ENCODE data around the gene NETO2. TPM values are rescaled to one million over a fixed set of nuclear protein-coding genes. Genes with fewer than 3 reads are reported as not detected.

Gene NETO2
- total RNA-seq, 2 donors from 2014 or later, result 3.8 to 5.0 TPM

DNA sequence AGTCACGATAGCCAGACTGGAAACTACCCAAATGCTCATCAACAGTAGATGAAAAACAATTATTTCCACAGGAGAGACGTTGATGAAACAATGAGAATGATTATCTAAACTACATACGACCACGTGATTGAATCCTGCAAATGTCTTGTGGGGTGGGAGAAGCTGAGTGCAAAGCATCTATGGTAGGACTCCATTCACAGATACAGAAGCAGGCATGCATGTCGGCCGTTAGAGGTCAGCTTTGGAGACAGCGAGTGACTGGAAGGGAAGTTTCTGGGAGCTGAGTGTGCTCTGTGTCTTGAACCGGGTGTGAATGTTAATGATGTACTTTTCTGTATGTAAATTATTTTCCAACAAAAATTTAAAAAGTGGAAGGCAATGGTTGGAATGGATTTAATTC is 98.7 kb downstream of the NETO2 start:
- Mint-ChIP-seq H3K4me3 (no peak overlapping the region), H3K36me3 (ENCODE audit: insufficient read depth in 2 of 2) (no peaks in the 10 kb centered on the region), H3K27ac (peak overlapping the region; percentile 38), H3K4me1 (ENCODE audit: low read depth) (peaks cover 10% of the 10 kb centered on the region), H3K27me3 (ENCODE audit: low read depth) (no peaks in the 10 kb centered on the region), H3K9me3 (no peaks in the 10 kb centered on the region)
- ATAC-seq (replicated peaks in 1 of 2) (no peak), DNase-seq (no peak)

DNA sequence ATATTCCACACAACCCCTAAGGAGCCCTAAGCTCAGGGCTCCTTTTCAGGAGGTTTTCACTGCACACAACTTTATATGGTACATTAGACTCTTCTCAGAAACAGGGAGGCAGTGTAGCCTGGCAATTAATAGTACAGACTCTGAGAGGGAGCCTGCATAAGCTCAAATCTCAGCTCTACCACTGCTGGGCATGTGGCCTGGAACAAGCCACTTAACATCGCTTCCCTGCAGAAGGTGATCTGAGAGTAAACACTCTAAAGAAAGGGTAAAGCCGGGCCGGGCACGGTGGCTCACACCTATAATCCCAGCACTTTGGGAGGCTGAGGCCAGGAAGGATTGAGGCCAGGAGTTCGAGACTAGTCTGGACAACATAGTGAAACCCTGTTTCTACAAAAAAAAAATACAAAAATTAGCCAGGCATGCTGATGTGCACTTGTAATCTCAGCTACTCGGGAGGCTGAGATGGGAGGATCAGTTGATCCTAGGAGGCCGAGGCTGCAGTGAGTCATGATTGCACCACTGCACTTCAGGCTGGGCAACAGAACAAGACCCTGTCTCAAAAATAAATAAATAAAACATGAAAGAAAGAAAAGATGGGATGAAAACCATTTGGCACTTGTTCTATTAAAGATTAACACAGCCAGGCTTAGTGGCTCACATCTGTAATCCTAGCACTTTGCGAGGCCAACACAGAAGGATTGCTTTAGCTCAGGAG is 99.6 kb downstream of the NETO2 start:
- DNase-seq, result no peak
- H3K27me3 Mint-ChIP-seq (ENCODE audit: low read depth), result peaks cover 8% of the 10 kb centered on the region
- no peak for ATAC-seq (replicated peaks in 1 of 2)

GRCh38 chr16:47043200-47043599 is 100.5 kb downstream of the NETO2 start:
- Mint-ChIP-seq H3K9me3 (no peaks in the 10 kb centered on the region), H3K27me3 (ENCODE audit: low read depth) (peaks cover 10% of the 10 kb centered on the region), H3K4me3 (no peak overlapping the region), H3K27ac (no peak overlapping the region), H3K36me3 (ENCODE audit: insufficient read depth in 2 of 2) (no peaks in the 10 kb centered on the region), H3K4me1 (ENCODE audit: low read depth) (peaks cover 10% of the 10 kb centered on the region)
- ATAC-seq (replicated peaks in 1 of 2) (no peak), DNase-seq (no peak)

More for the DNA sequence above, 99.6 kb downstream of the NETO2 start:
- Mint-ChIP-seq H3K36me3 (ENCODE audit: insufficient read depth in 2 of 2) (no peaks in the 10 kb centered on the region), H3K4me1 (ENCODE audit: low read depth) (peaks cover 10% of the 10 kb centered on the region), H3K27ac (no peak overlapping the region), H3K9me3 (no peaks in the 10 kb centered on the region), H3K4me3 (no peak overlapping the region)

GRCh38 chr16:47037746-47038458 is 105.8 kb downstream of the NETO2 start:
- H3K36me3 Mint-ChIP-seq (ENCODE audit: insufficient read depth in 2 of 2), result no peaks in the 10 kb centered on the region
- H3K27me3 Mint-ChIP-seq (ENCODE audit: low read depth), result peaks cover 20% of the 10 kb centered on the region
- DNase-seq (peak; percentile 91 to 94), ATAC-seq (replicated peaks in 1 of 2) (peak; percentile 97 to 98)
- no peaks in the 10 kb centered on the region for H3K9me3 Mint-ChIP-seq
- H3K27ac Mint-ChIP-seq, result no peak overlapping the region
- no peaks in the 10 kb centered on the region for H3K4me1 Mint-ChIP-seq (ENCODE audit: low read depth)
- peak overlapping the region; percentile 82 for H3K4me3 Mint-ChIP-seq

DNA sequence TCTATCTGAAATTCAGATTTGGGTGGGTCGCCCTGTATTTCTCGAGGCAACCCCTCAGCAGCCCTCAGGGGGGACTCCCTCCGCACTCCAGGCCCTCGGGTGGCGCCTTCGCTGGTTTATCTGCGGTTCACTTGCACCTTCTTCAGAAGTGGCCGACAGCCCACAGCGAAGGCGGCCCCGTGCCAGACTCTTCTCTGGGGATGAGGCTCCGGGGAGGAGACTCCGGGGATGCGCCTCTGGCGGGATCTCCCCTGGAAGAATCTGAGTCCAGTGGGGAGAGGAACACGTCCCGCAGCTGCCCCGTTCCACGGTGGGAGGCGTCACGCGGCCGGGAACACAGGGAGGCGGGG is 106.4 kb downstream of the NETO2 start:
- no peaks in the 10 kb centered on the region for H3K4me1 Mint-ChIP-seq (ENCODE audit: low read depth)
- DNase-seq (peak in 1 of 2 donors; percentile 46), ATAC-seq (replicated peaks in 1 of 2) (peak; percentile 47 to 61)
- peaks cover 20% of the 10 kb centered on the region for H3K27me3 Mint-ChIP-seq (ENCODE audit: low read depth)
- H3K4me3 Mint-ChIP-seq, result peak overlapping the region; percentile 82
- no peak overlapping the region for H3K27ac Mint-ChIP-seq
- H3K36me3 Mint-ChIP-seq (ENCODE audit: insufficient read depth in 2 of 2), result no peaks in the 10 kb centered on the region
- no peaks in the 10 kb centered on the region for H3K9me3 Mint-ChIP-seq

DNA sequence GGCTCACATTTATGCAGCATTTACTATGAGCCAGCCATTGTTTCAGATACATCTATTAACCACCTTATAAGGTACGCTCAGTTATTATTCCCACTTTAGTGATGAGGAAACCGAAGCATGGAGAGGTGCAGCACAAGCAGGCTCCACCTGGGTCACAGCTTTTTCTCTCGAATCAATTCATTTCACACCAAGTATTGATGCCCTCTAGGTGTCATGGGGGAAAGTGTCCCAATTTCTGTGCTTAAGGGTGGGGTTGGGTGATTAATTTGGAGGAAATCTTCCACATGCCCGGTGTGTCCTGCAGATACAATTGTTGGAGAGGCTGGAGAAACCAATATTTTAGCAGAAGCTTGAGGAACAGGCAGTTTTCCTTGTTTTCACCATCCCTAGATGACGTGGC is 107.5 kb downstream of the NETO2 start:
- H3K4me1 Mint-ChIP-seq (ENCODE audit: low read depth), result no peaks in the 10 kb centered on the region
- no peak overlapping the region for H3K4me3 Mint-ChIP-seq
- no peak for DNase-seq
- H3K27ac Mint-ChIP-seq, result no peak overlapping the region
- H3K27me3 Mint-ChIP-seq (ENCODE audit: low read depth), result peaks cover 20% of the 10 kb centered on the region
- H3K36me3 Mint-ChIP-seq (ENCODE audit: insufficient read depth in 2 of 2), result no peaks in the 10 kb centered on the region
- H3K9me3 Mint-ChIP-seq, result no peaks in the 10 kb centered on the region
- no peak for ATAC-seq (replicated peaks in 1 of 2)

- no peaks in the 10 kb centered on the region for H3K36me3 Mint-ChIP-seq (ENCODE audit: insufficient read depth in 2 of 2)
- ATAC-seq (replicated peaks in 1 of 2), result no peak
- peaks cover 20% of the 10 kb centered on the region for H3K27me3 Mint-ChIP-seq (ENCODE audit: low read depth)
- H3K4me1 Mint-ChIP-seq (ENCODE audit: low read depth), result no peaks in the 10 kb centered on the region
- no peak overlapping the region for H3K27ac Mint-ChIP-seq
- no peaks in the 10 kb centered on the region for H3K9me3 Mint-ChIP-seq
- no peak for DNase-seq
- H3K4me3 Mint-ChIP-seq, result no peak overlapping the region
Measured at GRCh38 chr16:47035436-47035835, 108.3 kb downstream of the NETO2 start.

GRCh38 chr16:47034455-47034854 is 109.3 kb downstream of the NETO2 start:
- Mint-ChIP-seq H3K4me1 (ENCODE audit: low read depth) (no peaks in the 10 kb centered on the region), H3K4me3 (no peak overlapping the region), H3K27ac (no peak overlapping the region), H3K36me3 (ENCODE audit: insufficient read depth in 2 of 2) (no peaks in the 10 kb centered on the region), H3K9me3 (no peaks in the 10 kb centered on the region), H3K27me3 (ENCODE audit: low read depth) (peaks cover 15% of the 10 kb centered on the region)
- DNase-seq, result no peak
- ATAC-seq (replicated peaks in 1 of 2), result no peak

DNA sequence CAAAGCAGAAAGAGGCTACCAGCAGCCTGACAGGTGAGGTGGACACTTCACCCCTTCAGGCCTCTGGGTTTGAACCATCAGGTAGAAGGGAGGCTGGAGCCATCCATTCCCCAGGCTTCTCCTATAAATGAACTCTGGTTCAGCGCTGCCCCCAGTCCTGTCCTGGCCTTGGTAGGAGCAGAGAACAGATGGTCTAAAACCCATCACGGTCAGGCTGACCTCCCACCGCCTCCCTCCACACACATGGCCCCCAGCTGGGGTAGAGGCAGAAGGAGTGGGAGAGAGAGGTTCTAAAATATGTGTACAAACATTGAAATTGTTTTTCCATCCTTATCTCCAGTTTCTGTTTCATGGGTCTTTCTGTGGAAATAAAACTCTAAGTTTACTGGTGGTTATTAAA is 110.6 kb downstream of the NETO2 start:
- Mint-ChIP-seq H3K27me3 (ENCODE audit: low read depth) (peaks cover 9% of the 10 kb centered on the region), H3K36me3 (ENCODE audit: insufficient read depth in 2 of 2) (no peaks in the 10 kb centered on the region), H3K9me3 (no peaks in the 10 kb centered on the region), H3K4me3 (no peak overlapping the region), H3K4me1 (ENCODE audit: low read depth) (no peaks in the 10 kb centered on the region), H3K27ac (no peak overlapping the region)
- DNase-seq (no peak), ATAC-seq (replicated peaks in 1 of 2) (no peak)

- no peak for ATAC-seq (replicated peaks in 1 of 2)
- Mint-ChIP-seq H3K4me1 (ENCODE audit: low read depth) (no peaks in the 10 kb centered on the region), H3K9me3 (no peaks in the 10 kb centered on the region), H3K27ac (no peak overlapping the region), H3K36me3 (ENCODE audit: insufficient read depth in 2 of 2) (no peaks in the 10 kb centered on the region), H3K4me3 (no peak overlapping the region), H3K27me3 (ENCODE audit: low read depth) (no peaks in the 10 kb centered on the region)
- DNase-seq, result no peak
Measured at GRCh38 chr16:47029724-47030123, 114.0 kb downstream of the NETO2 start.

DNA sequence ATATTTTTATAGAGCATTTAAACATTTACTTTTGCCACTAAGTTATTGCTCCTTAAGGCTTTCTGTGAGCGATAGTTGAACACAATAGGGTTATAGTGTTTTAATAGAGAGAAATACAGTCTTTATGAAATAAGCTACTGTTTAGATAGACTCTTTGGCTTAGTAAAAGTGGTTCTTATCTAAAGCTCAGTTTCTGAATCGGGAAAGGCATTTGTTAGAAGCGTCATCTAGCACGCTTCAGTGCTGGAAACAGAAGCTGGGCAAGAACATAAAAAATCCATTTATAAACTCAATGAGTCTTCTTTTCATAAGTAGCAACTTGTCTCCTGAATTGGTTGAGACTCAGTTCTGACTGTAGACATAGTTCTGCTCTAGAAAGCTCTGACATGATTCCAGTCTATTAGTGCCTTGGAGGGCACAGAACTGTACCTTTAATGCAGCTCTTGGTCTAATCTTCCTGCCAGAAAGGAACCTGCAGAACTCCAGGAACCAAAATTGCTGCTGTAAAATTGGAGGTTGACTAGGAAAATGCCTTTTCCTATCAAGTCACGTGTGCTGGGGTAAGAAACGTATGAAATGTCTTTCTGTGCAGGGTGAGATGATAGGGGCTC is 114.9 kb downstream of the NETO2 start:
- DNase-seq (no peak), ATAC-seq (replicated peaks in 1 of 2) (no peak)
- no peak overlapping the region for H3K4me3 Mint-ChIP-seq

More for the DNA sequence above, 114.9 kb downstream of the NETO2 start:
- Mint-ChIP-seq H3K36me3 (ENCODE audit: insufficient read depth in 2 of 2) (no peaks in the 10 kb centered on the region), H3K27me3 (ENCODE audit: low read depth) (no peaks in the 10 kb centered on the region), H3K4me1 (ENCODE audit: low read depth) (no peaks in the 10 kb centered on the region), H3K27ac (no peak overlapping the region), H3K9me3 (no peaks in the 10 kb centered on the region)

Measured in activated T-cell treated with anti-CD3 and anti-CD28 coated beads, Interleukin-2, amount 50 U/mL, for 72 hours (primary cell).